A549 (cell line): ENCODE results near the gene ZNF775. TPM values are rescaled to one million over a fixed set of nuclear protein-coding genes. Genes with fewer than 3 reads are reported as not detected.
"Not testable (repeated sequence)": the region's sequence is repeated elsewhere in the genome, so short reads cannot be mapped to it uniquely, and the experiment has no call there.

ENCODE experiments used
- ATAC-seq, 2 experiments: fragments of 200-7000 bp in 1 of 2; fragments of >200 bp in 1 of 2; cut with Nextera tagmentation in 1 of 2; cut with Tn5 transposase in 1 of 2; 3 replicates each; pipeline versions ENCODE4 v1.8.0 to v1.9.1; 2018 to 2020; ENCODE audit warnings: mild to moderate bottlenecking in 1 of 2, moderate library complexity in 1 of 2
- CTCF ChIA-PET: fragments of 300-600 bp; sonication (Branson Sonifier 250); formaldehyde crosslinking; extraction: SDS; loops from one replicate; lab custom pipeline; 2021; ENCODE audit warnings: antibody characterized with exemption, inconsistent platforms; lab: Yijun Ruan, JAX
- POLR2A ChIA-PET: fragments of 350-600 bp; formaldehyde crosslinking; extraction: SDS; loops from one replicate; lab custom pipeline; 2021; ENCODE audit warnings: antibody characterized with exemption, inconsistent platforms; lab: Yijun Ruan, JAX
- DNase-seq, 2 experiments: peaks; one replicate each; pipeline versions ENCODE4 v3.0.0 to v3.0.0-alpha.2; 2011 to 2016; ENCODE audit warnings: low read depth in 1 of 2, low spot score in 1 of 2
- FAIRE-seq: peaks from 2 replicates; lab custom pipeline; 2011; peaks lifted over from hg19 to GRCh38; lab: Jason Lieb, UNC
- H3K27ac ChIP-seq, 2 experiments: fragments of >200 bp; sonication (Bioruptor Twin); formaldehyde crosslinking; 3 replicates each; pipeline ENCODE4 v1.5.1; 2016 to 2017
- H3K4me1 ChIP-seq: fragments of >200 bp; sonication (Bioruptor Twin); formaldehyde crosslinking; 3 replicates; pipeline ENCODE4 v1.6.1; 2016
- H3K4me2 ChIP-seq: fragments of >200 bp; sonication (Bioruptor Twin); formaldehyde crosslinking; 3 replicates; pipeline ENCODE4 v1.6.1; 2016
- H3K4me3 ChIP-seq: fragments of >200 bp; sonication (Bioruptor Twin); formaldehyde crosslinking; 3 replicates; pipeline ENCODE4 v1.5.1; 2016
- H3K9me3 ChIP-seq: fragments of >200 bp; sonication (Bioruptor Twin); formaldehyde crosslinking; 3 replicates; pipeline ENCODE4 v1.6.1; 2016
- BHLHE40 ChIP-seq: IDR thresholded peaks from 2 replicates; pipeline ENCODE4 v1.6.1; 2012; ENCODE audit warnings: low read depth, low read length, inconsistent platforms
- CBX8 ChIP-seq: fragments of 200-600 bp; sonication (generic); IDR thresholded peaks from 2 replicates; pipeline ENCODE4 v1.6.1; 2016
- CHD4 ChIP-seq: fragments of 200-600 bp; sonication (generic); IDR thresholded peaks from 2 replicates; pipeline ENCODE4 v1.6.1; 2016; ENCODE audit warnings: antibody characterized with exemption, mild to moderate bottlenecking, borderline replicate concordance
- ELK1 ChIP-seq: fragments of 150-350 bp; IDR thresholded peaks from 2 replicates; pipeline ENCODE4 v1.6.1; 2014; ENCODE audit warnings: low read depth, mild to moderate bottlenecking, low read length
- ESRRA ChIP-seq: fragments of 150-350 bp; IDR thresholded peaks from 2 replicates; pipeline ENCODE4 v1.6.1; 2014; ENCODE audit warnings: mild to moderate bottlenecking, low read length, borderline replicate concordance
- FOSB ChIP-seq: fragments of 250-450 bp; sonication (Bioruptor Pico); IDR thresholded peaks from 2 replicates; pipeline ENCODE4 v1.5.0; 2020; ENCODE audit warnings: mild to moderate bottlenecking, moderate library complexity
- FOSL2 ChIP-seq, 2 experiments: fragments of 450-650 bp in 1 of 2; fragments of >200 bp in 1 of 2; sonication (Bioruptor Twin) in 1 of 2; formaldehyde crosslinking; IDR thresholded peaks; 2 replicates each; pipeline versions ENCODE4 v1.5.0 to v1.6.1; 2016 to 2020; ENCODE audit warnings: mild to moderate bottlenecking in 1 of 2, moderate library complexity in 1 of 2
- FOXS1 ChIP-seq: fragments of 250-450 bp; sonication (Bioruptor Pico); IDR thresholded peaks from 2 replicates; pipeline ENCODE4 v1.5.0; 2020; ENCODE audit warnings: mild to moderate bottlenecking, moderate library complexity
- HDAC2 ChIP-seq: fragments of 200-600 bp; sonication (generic); IDR thresholded peaks from 2 replicates; pipeline ENCODE4 v1.6.1; 2016
- HES2 ChIP-seq: fragments of >200 bp; sonication (Bioruptor Twin); formaldehyde crosslinking; IDR thresholded peaks from 2 replicates; pipeline ENCODE4 v1.6.1; 2016
- JUN ChIP-seq, 2 experiments: fragments of >200 bp; sonication (Bioruptor Twin); formaldehyde crosslinking; IDR thresholded peaks; 2 replicates in 1 of 2; 3 replicates in 1 of 2; pipeline ENCODE4 v1.6.1; 2016 to 2017
- KDM1A ChIP-seq: fragments of 200-600 bp; sonication (generic); IDR thresholded peaks from 2 replicates; pipeline ENCODE4 v1.6.1; 2016; ENCODE audit warnings: low read depth, mild to moderate bottlenecking
- MYC ChIP-seq: IDR thresholded peaks from 2 replicates; pipeline ENCODE4 v1.6.1; 2012; ENCODE audit warnings: mild to moderate bottlenecking, inconsistent platforms, low read length, improper control_type of control experiment, borderline replicate concordance
- NR3C1 ChIP-seq: fragments of >200 bp; sonication (Bioruptor Twin); formaldehyde crosslinking; IDR thresholded peaks from 3 replicates; pipeline ENCODE4 v1.6.1; 2017
- PBX3 ChIP-seq: IDR thresholded peaks from 2 replicates; pipeline ENCODE4 v1.6.1; 2012
- POLR2A ChIP-seq: IDR thresholded peaks from 2 replicates; pipeline ENCODE4 v1.6.1; 2012; ENCODE audit warnings: mild to moderate bottlenecking, low read length
- POLR2AphosphoS2 ChIP-seq: conservative IDR thresholded peaks from 2 replicates; pipeline ENCODE4 v1.6.1; 2012; ENCODE audit warnings: low read length, improper control_type of control experiment, inconsistent platforms
- RFX5 ChIP-seq: fragments of 450-650 bp; IDR thresholded peaks from 2 replicates; pipeline ENCODE4 v1.7.1; 2014; ENCODE audit warnings: antibody characterized with exemption, mild to moderate bottlenecking, moderate library complexity
- RNF2 ChIP-seq: fragments of 200-600 bp; sonication (generic); IDR thresholded peaks from 2 replicates; pipeline ENCODE4 v1.6.1; 2016; ENCODE audit warnings: low read depth, mild to moderate bottlenecking, antibody characterized with exemption, moderate library complexity, borderline replicate concordance
- SMC3 ChIP-seq: fragments of >200 bp; sonication (Bioruptor Twin); formaldehyde crosslinking; IDR thresholded peaks from 3 replicates; pipeline ENCODE4 v1.6.1; 2018; ENCODE audit warnings: inconsistent platforms
- TFCP2L1 ChIP-seq: fragments of 250-450 bp; sonication (Bioruptor Pico); IDR thresholded peaks from 2 replicates; pipeline ENCODE4 v1.5.0; 2021; ENCODE audit warnings: mild to moderate bottlenecking
- TP53 ChIP-seq: fragments of 250-450 bp; sonication (Bioruptor Pico); IDR thresholded peaks from 2 replicates; pipeline ENCODE4 v1.5.0; 2021; ENCODE audit warnings: mild to moderate bottlenecking, moderate library complexity
- USF2 ChIP-seq: fragments of 450-650 bp; IDR thresholded peaks from 2 replicates; pipeline ENCODE4 v1.6.1; 2014; ENCODE audit warnings: antibody characterized with exemption
- ZSCAN20 ChIP-seq: fragments of 250-450 bp; sonication (Bioruptor Pico); IDR thresholded peaks from 2 replicates; pipeline ENCODE4 v1.8.0; 2022; ENCODE audit warnings: mild to moderate bottlenecking, moderate library complexity
- WGBS: methylation state at CpG from one replicate; pipeline ENCODE4 v1.1.6; 2017; ENCODE audit errors: missing lambda C conversion rate; 5-methylcytosine and 5-hydroxymethylcytosine counted together
- polyA plus RNA-seq, 4 experiments: library from polyadenylated mRNA; depleted of rRNA in 3 of 4; stranded (reverse); fragments of >200 nt; fragmentation: RNase III in 1 of 4; extraction: RNeasy Plus Mini Kit Qiagen cat#74134 plus additional on column Dnase treatment in 1 of 4; gene quantifications; 2 replicates in 3 of 4; 3 replicates in 1 of 4; pipeline ENCODE4 v1.2.3, GENCODE V29; 2011 to 2017

ZNF775 gene
- polyA plus RNA-seq, 2 of the 4 experiments (the other 2 are of a cell fraction) = 1.7 to 5.4 TPM

GRCh38 chr7:150384406-150385301 lies 5.5 kb downstream of the ZNF775 start:
- no peak for TF ChIP-seq SMC3
- no peak for TF ChIP-seq POLR2AphosphoS2
- TF ChIP-seq BHLHE40 = no peak
- no peak for TF ChIP-seq PBX3
- TF ChIP-seq HES2 = no peak
- no peak for TF ChIP-seq ZSCAN20 (CRISPR knock-in tag)
- TF ChIP-seq POLR2A = no peak
- no peak for TF ChIP-seq TFCP2L1 (CRISPR knock-in tag)
- TF ChIP-seq JUN (IDR thresholded peaks at IDR 0.05) = no peak
- TF ChIP-seq ELK1 = no peak
- no peak for TF ChIP-seq NR3C1
- no peak for TF ChIP-seq FOXS1 (CRISPR knock-in tag)
- no peak for TF ChIP-seq TP53
- TF ChIP-seq KDM1A = no peak
- TF ChIP-seq FOSL2 (IDR thresholded peaks at IDR 0.05) = no peak
- TF ChIP-seq FOSL2 (CRISPR knock-in tag; IDR thresholded peaks at IDR 0.05) = no peak
- no peak for DNase-seq
- no peak for FAIRE-seq
- no peak overlapping the region for H3K4me3 ChIP-seq
- POLR2A ChIA-PET = no interaction called here
- H3K4me1 ChIP-seq = peaks cover 9% of the 10 kb centered on the region; the same call in 2 of the 3 replicates
- CTCF ChIA-PET = interaction anchor here (1.2 to 2.1 kb wide), 3 partner anchors 9 to 20 kb away, joined by 3 to 6 read pairs (median 3); no protein-coding TSS in a partner anchor
- H3K4me2 ChIP-seq = no peak overlapping the region
- WGBS = 83% methylated on average over 14 of the region's 15 CpGs
- ATAC-seq = no peak
- no peak overlapping the region for H3K27ac ChIP-seq
- H3K9me3 ChIP-seq = no peaks in the 10 kb centered on the region

GRCh38 chr7:150385302-150385723 lies 6.2 kb downstream of the ZNF775 start:
- Histone ChIP-seq H3K4me2 (no peak overlapping the region), H3K9me3 (no peaks in the 10 kb centered on the region), H3K27ac (no peak overlapping the region), H3K4me3 (no peak overlapping the region), H3K4me1 (peaks cover 6% of the 10 kb centered on the region; the same call in 2 of the 3 replicates)
- no peak for ATAC-seq
- ChIA-PET CTCF (interaction anchor here (1.4 to 2.1 kb wide), 3 partner anchors 17 to 36 kb away, joined by 3 to 6 read pairs (median 6); no protein-coding TSS in a partner anchor), POLR2A (interaction anchor here (0.6 kb wide), 1 partner anchor 35 kb away, joined by 4 read pairs; no protein-coding TSS in a partner anchor)
- FAIRE-seq = no peak
- DNase-seq = no peak
- TF ChIP-seq FOSL2 (IDR thresholded peaks at IDR 0.05) = no peak
- no peak for TF ChIP-seq FOSL2 (CRISPR knock-in tag; IDR thresholded peaks at IDR 0.05)
- no peak for TF ChIP-seq RNF2
- TF ChIP-seq MYC = no peak
- no peak for TF ChIP-seq NR3C1
- no peak for TF ChIP-seq JUN (IDR thresholded peaks at IDR 0.05)
- no peak for TF ChIP-seq RFX5
- TF ChIP-seq FOSB (CRISPR knock-in tag) = no peak
- no peak for TF ChIP-seq CHD4
- no peak for TF ChIP-seq HES2
- no peak for TF ChIP-seq HDAC2
- TF ChIP-seq USF2 = no peak
- TF ChIP-seq ESRRA = no peak
- no peak for TF ChIP-seq ZSCAN20 (CRISPR knock-in tag)
- no peak for TF ChIP-seq SMC3
- TF ChIP-seq KDM1A = no peak
- TF ChIP-seq CBX8 = no peak
- WGBS = 92% methylated on average over 14 of the region's 14 CpGs

GRCh38 chr7:150385884-150386283 lies 6.8 kb downstream of the ZNF775 start:
- ChIA-PET CTCF (interaction anchor here (0.9 to 2.1 kb wide), 4 partner anchors 16 to 35 kb away, joined by 3 to 6 read pairs (median 4); no protein-coding TSS in a partner anchor), POLR2A (interaction anchor here (0.6 kb wide), 1 partner anchor 35 kb away, joined by 4 read pairs; no protein-coding TSS in a partner anchor)
- not testable (repeated sequence) for DNase-seq, FAIRE-seq, H3K4me2 ChIP-seq, H3K9me3 ChIP-seq, H3K4me1 ChIP-seq, ATAC-seq, H3K27ac ChIP-seq, H3K4me3 ChIP-seq
- WGBS = 76% methylated on average over 6 of the region's 6 CpGs
